ENCODE data around the gene SUSD5.
A peak's percentile ranks its signal among the peaks of the same experiment; 100 is the strongest.
"Not testable (repeated sequence)": the region's sequence is repeated elsewhere in the genome, so short reads cannot be mapped to it uniquely, and the experiment has no call there.

SUSD5 gene

GRCh38 chr3:33119891-33120290, 98.7 kb downstream of the SUSD5 start:
- TF ChIP-seq, protein P1, sequence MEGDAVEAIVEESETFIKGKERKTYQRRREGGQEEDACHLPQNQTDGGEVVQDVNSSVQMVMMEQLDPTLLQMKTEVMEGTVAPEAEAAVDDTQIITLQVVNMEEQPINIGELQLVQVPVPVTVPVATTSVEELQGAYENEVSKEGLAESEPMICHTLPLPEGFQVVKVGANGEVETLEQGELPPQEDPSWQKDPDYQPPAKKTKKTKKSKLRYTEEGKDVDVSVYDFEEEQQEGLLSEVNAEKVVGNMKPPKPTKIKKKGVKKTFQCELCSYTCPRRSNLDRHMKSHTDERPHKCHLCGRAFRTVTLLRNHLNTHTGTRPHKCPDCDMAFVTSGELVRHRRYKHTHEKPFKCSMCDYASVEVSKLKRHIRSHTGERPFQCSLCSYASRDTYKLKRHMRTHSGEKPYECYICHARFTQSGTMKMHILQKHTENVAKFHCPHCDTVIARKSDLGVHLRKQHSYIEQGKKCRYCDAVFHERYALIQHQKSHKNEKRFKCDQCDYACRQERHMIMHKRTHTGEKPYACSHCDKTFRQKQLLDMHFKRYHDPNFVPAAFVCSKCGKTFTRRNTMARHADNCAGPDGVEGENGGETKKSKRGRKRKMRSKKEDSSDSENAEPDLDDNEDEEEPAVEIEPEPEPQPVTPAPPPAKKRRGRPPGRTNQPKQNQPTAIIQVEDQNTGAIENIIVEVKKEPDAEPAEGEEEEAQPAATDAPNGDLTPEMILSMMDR (IDR thresholded peaks at IDR 0.05; ENCODE audit: borderline replicate concordance, insufficient read depth, low read depth, low read length), result no peak
- H3K4me3 ChIP-seq (ENCODE audit: low read depth, low read length), result no peak overlapping the region

- TF ChIP-seq, protein P1 (IDR thresholded peaks at IDR 0.05; ENCODE audit: borderline replicate concordance, insufficient read depth, low read depth, low read length), result no peak
- no peak overlapping the region for H3K4me3 ChIP-seq (ENCODE audit: low read depth, low read length)
Measured at GRCh38 chr3:33117461-33117860, 101.1 kb downstream of the SUSD5 start.

GRCh38 chr3:33115024-33115768, 103.4 kb downstream of the SUSD5 start:
- TF ChIP-seq, protein P1 (IDR thresholded peaks at IDR 0.05; ENCODE audit: borderline replicate concordance, insufficient read depth, low read depth, low read length), result no peak
- peak overlapping the region; percentile 8 for H3K4me3 ChIP-seq (ENCODE audit: low read depth, low read length)

DNA sequence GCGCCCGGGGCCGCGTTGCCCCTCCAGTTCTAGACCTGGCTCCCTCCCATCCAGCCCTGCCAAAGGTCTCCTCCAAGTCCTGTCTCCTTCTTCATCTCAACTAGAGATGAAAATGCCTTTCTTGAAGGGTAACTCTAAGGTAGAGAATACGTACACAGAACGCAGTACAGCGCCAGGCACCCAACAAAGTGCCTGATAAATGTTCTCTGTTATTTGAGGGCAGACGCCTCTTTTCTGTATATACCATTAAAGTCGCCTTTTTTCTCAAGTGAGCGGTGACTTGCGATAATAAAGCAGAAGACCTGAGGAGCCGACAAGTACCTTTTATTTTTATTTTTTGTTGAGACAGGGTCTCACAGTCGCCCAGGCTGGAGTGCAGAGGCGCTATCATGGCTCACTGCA, 104.0 kb downstream of the SUSD5 start:
- TF ChIP-seq, protein P1 (IDR thresholded peaks at IDR 0.05; ENCODE audit: borderline replicate concordance, insufficient read depth, low read depth, low read length), result no peak
- peak overlapping the region; percentile 67 for H3K4me3 ChIP-seq (ENCODE audit: low read depth, low read length)

DNA sequence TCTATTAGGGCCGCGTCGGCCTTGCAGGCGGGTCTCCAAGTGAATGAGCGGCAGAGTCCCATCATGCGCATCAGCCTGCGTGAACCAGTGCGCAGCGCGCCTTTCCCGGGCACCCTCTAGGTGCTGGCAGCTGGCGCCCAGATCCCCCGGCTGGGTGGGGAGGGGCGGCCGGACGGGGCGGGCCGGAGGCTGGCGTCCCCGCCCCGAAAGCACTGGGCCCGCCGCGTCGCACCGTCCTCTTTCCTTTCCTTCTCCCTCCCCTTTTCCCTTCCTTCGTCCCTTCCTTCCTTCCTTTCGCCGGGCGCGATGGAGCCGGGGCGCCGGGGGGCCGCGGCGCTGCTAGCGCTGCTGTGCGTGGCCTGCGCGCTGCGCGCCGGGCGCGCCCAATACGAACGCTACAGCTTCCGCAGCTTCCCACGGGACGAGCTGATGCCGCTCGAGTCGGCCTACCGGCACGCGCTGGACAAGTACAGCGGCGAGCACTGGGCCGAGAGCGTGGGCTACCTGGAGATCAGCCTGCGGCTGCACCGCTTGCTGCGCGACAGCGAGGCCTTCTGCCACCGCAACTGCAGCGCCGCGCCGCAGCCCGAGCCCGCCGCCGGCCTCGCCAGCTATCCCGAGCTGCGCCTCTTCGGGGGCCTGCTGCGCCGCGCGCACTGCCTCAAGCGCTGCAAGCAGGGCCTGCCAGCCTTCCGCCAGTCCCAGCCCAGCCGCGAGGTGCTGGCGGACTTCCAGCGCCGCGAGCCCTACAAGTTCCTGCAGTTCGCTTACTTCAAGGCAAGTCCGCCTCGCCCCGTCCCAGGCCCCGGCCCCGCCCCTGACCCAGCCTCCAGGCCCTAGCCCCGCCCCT, 104.6 kb downstream of the SUSD5 start, which contains the start of gene CRTAP:
TSS of gene CRTAP (plus strand) at position 243 of the 850 bp plus-strand sequence. CDS start at position 307, 64 bp downstream.
- TF ChIP-seq, protein P1 (IDR thresholded peaks at IDR 0.05; ENCODE audit: borderline replicate concordance, insufficient read depth, low read depth, low read length), result no peak
- H3K4me3 ChIP-seq (ENCODE audit: low read depth, low read length), result peak within 1 kb of the TSS; percentile 67

- TF ChIP-seq, protein P1 (IDR thresholded peaks at IDR 0.05; ENCODE audit: borderline replicate concordance, insufficient read depth, low read depth, low read length), result no peak
- no peak overlapping the region for H3K4me3 ChIP-seq (ENCODE audit: low read depth, low read length)
Measured at GRCh38 chr3:33111581-33111980, 107.0 kb downstream of the SUSD5 start.

- not testable (repeated sequence) for H3K4me3 ChIP-seq (ENCODE audit: low read depth, low read length)
Measured at GRCh38 chr3:33106854-33107253, 111.8 kb downstream of the SUSD5 start.

Measured in GM12875 (cell line).